Smooth muscle cell (in vitro differentiated cells): ENCODE results near the gene TRPC6. TPM values are rescaled to one million over a fixed set of nuclear protein-coding genes. Genes with fewer than 3 reads are reported as not detected.
A peak's percentile ranks its signal among the peaks of the same experiment; 100 is the strongest.

Experiments used
- DNase-seq: peaks from one replicate; lab custom pipeline; 2025; ENCODE audit not compliant: unreplicated experiment; lab: John Stamatoyannopoulos, UW
- H2AFZ ChIP-seq: fragments of 200-600 bp; sonication (generic); 2 replicates; pipeline ENCODE4 v1.6.0; 2016; ENCODE audit warnings: antibody characterized with exemption, low read depth, mild to moderate bottlenecking
- H3F3A ChIP-seq: fragments of 200-600 bp; sonication (generic); 2 replicates; pipeline ENCODE4 v1.6.0; 2017; ENCODE audit warnings: antibody characterized with exemption, low read depth
- H3K27ac ChIP-seq: fragments of 200-600 bp; sonication (generic); 2 replicates; pipeline ENCODE4 v1.5.1; 2016; ENCODE audit warnings: low read depth, mild to moderate bottlenecking
- H3K27me3 ChIP-seq: fragments of 200-600 bp; sonication (generic); 2 replicates; pipeline ENCODE4 v1.6.1; 2016; ENCODE audit warnings: low read depth, mild to moderate bottlenecking
- H3K36me3 ChIP-seq: fragments of 200-600 bp; sonication (generic); 2 replicates; pipeline ENCODE4 v1.5.1; 2016; ENCODE audit warnings: low read depth
- H3K4me1 ChIP-seq: fragments of 200-600 bp; sonication (generic); 2 replicates; pipeline ENCODE4 v1.5.1; 2016; ENCODE audit warnings: low read depth
- H3K4me2 ChIP-seq: fragments of 200-600 bp; sonication (generic); 2 replicates; pipeline ENCODE4 v1.6.0; 2016; ENCODE audit warnings: mild to moderate bottlenecking
- H3K4me3 ChIP-seq: fragments of 200-600 bp; sonication (generic); 2 replicates; pipeline ENCODE4 v1.5.1; 2016; ENCODE audit warnings: mild to moderate bottlenecking
- H3K79me2 ChIP-seq: fragments of 200-600 bp; sonication (generic); 2 replicates; pipeline ENCODE4 v1.6.0; 2016; ENCODE audit warnings: low read depth, mild to moderate bottlenecking
- H3K9ac ChIP-seq: fragments of 200-600 bp; sonication (generic); 2 replicates; pipeline ENCODE4 v1.6.0; 2016; ENCODE audit warnings: low read depth
- H3K9me3 ChIP-seq: fragments of 200-600 bp; sonication (generic); replicated peaks from 2 replicates; pipeline ENCODE4 v1.5.1; 2016; ENCODE audit warnings: low read depth
- H4K20me1 ChIP-seq: fragments of 200-600 bp; sonication (generic); 2 replicates; pipeline ENCODE4 v1.6.0; 2016; ENCODE audit warnings: low read depth
- CTCF ChIP-seq: fragments of 200-600 bp; sonication (generic); IDR thresholded peaks from 2 replicates; pipeline ENCODE4 v1.5.1; 2017; ENCODE audit warnings: borderline replicate concordance, mild to moderate bottlenecking, antibody characterized with exemption; ENCODE audit not compliant: insufficient read depth, poor library complexity, severe bottlenecking
- WGBS: methylation state at CpG from one replicate; pipeline ENCODE4 v1.1.7; 2016; ENCODE audit warnings: low lambda C conversion rate; 5-methylcytosine and 5-hydroxymethylcytosine counted together
- polyA plus RNA-seq: library from polyadenylated mRNA; unstranded; fragments of >200 nt; fragmentation: Nextera tagmentation; extraction: Ambion mirVana; gene quantifications from 2 replicates; pipeline ENCODE4 v1.2.1, GENCODE V29; 2016
- total RNA-seq: library from RNA; depleted of rRNA; stranded (reverse); fragments of >200 nt; gene quantifications from 2 replicates; pipeline ENCODE4 v1.2.3, GENCODE V29; 2014

The TRPC6 gene
- 0.18 and 0.31 TPM in 2 replicates for total RNA-seq
- not detected in 2 replicates for polyA plus RNA-seq

- peaks cover 81% of the 10 kb centered on the region for H3K27me3 ChIP-seq
- H3K4me1 ChIP-seq, result no peaks in the 10 kb centered on the region
- peak within 1 kb of the TSS; percentile 95 for H2AFZ ChIP-seq
- peak within 1 kb of the TSS; percentile 63 for H3K4me3 ChIP-seq
- no peaks in the 10 kb centered on the region for H3F3A ChIP-seq
- no peaks in the 10 kb centered on the region for H4K20me1 ChIP-seq
- H3K36me3 ChIP-seq, result no peaks in the 10 kb centered on the region
- H3K4me2 ChIP-seq, result peak within 1 kb of the TSS; percentile 98
- no peaks in the 10 kb centered on the region for H3K79me2 ChIP-seq
- no peak within 1 kb of the TSS for H3K9ac ChIP-seq
- H3K27ac ChIP-seq, result no peak within 1 kb of the TSS
- no peak for TF ChIP-seq CTCF
- WGBS, result under 1% methylated on average over 60 of the region's 74 CpGs
- H3K9me3 ChIP-seq, result no peaks in the 10 kb centered on the region
- DNase-seq, result no peak
These were observed at the start of gene TRPC6 for GRCh38 chr11:101583251-101584128. Gene TRPC6, minus strand, starts transcription at chr11:101584007. Its CDS starts 504 bp downstream, at chr11:101583503.

GRCh38 chr11:101620026-101620425, 36.2 kb upstream of the TRPC6 start:
- no peak overlapping the region for H3K9ac ChIP-seq
- no peak for TF ChIP-seq CTCF

DNA sequence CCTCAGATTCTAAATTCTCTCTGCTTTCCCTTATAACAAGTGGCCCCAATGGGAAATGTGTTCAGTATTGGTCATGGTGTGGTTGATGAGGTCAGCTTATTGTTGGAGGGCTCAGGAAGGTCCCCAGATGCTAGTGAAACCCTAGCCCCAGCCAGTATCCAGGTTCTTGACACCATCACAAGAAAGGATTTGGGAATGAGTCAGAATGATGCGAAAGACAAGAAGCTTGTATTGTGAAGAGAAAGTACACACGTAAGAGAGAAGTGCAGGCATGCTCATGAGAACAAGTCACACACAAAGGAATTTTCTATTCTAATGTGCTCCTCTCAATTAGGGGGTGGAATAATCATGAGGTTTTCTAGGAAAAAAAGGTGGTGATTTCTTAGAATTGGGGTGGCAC, 34.9 kb upstream of the TRPC6 start:
- no peak overlapping the region for H3K9ac ChIP-seq
- H3K36me3 ChIP-seq, result no peaks in the 10 kb centered on the region
- no peaks in the 10 kb centered on the region for H3K9me3 ChIP-seq
- H3K79me2 ChIP-seq, result no peaks in the 10 kb centered on the region
- H3K27ac ChIP-seq, result peak overlapping the region; percentile 73
- no peak for TF ChIP-seq CTCF
- no peak overlapping the region for H2AFZ ChIP-seq
- H3K4me2 ChIP-seq, result no peak overlapping the region
- WGBS, result 55% methylated on average over 2 of the region's 2 CpGs
- no peaks in the 10 kb centered on the region for H4K20me1 ChIP-seq
- H3K4me3 ChIP-seq, result no peak overlapping the region
- no peaks in the 10 kb centered on the region for H3F3A ChIP-seq
- no peaks in the 10 kb centered on the region for H3K27me3 ChIP-seq
- H3K4me1 ChIP-seq, result no peaks in the 10 kb centered on the region
- no peak for DNase-seq

More at GRCh38 chr11:101620026-101620425, 36.2 kb upstream of the TRPC6 start:
- Histone ChIP-seq H3F3A (no peaks in the 10 kb centered on the region), H4K20me1 (no peaks in the 10 kb centered on the region), H3K27ac (no peak overlapping the region), H3K9me3 (no peaks in the 10 kb centered on the region), H3K4me1 (no peaks in the 10 kb centered on the region), H3K36me3 (no peaks in the 10 kb centered on the region), H2AFZ (no peak overlapping the region), H3K79me2 (no peaks in the 10 kb centered on the region), H3K4me3 (no peak overlapping the region), H3K27me3 (no peaks in the 10 kb centered on the region), H3K4me2 (no peak overlapping the region)
- DNase-seq, result no peak
- 49% methylated on average over 3 of the region's 3 CpGs for WGBS
